CD14-positive monocyte (primary cell): ENCODE measurements around the gene DLK1. TPM values are rescaled to one million over a fixed set of nuclear protein-coding genes. Genes with fewer than 3 reads are reported as not detected.

Experiments used
- DNase-seq, 3 donors: peaks; one replicate each; pipeline ENCODE4 v3.0.0-alpha.2; 2011 to 2022
- H2AFZ ChIP-seq: 2 replicates; pipeline ENCODE4 v1.6.0; 2012; ENCODE audit warnings: mild to moderate bottlenecking, low read depth, low read length, inconsistent platforms; ENCODE audit not compliant: insufficient read depth, poor library complexity, severe bottlenecking
- H3K27ac ChIP-seq, 2 donors: 1 replicate in 1 of 2; 2 replicates in 1 of 2; pipeline ENCODE4 v1.5.1; 2012 to 2013; ENCODE audit warnings: low read length in 2 of 2, control low read depth in 1 of 2, inconsistent platforms in 1 of 2, low read depth in 1 of 2, mild to moderate bottlenecking in 1 of 2
- H3K27me3 ChIP-seq, 2 donors: one replicate each; pipeline versions ENCODE4 v1.6.0 to v1.6.1; 2011 to 2013; ENCODE audit warnings: low read length in 2 of 2; ENCODE audit not compliant: control insufficient read depth in 2 of 2, insufficient read depth in 2 of 2
- H3K36me3 ChIP-seq, 2 donors: replicated peaks in 1 of 2; 1 replicate in 1 of 2; 2 replicates in 1 of 2; pipeline versions ENCODE4 v1.5.1 to v1.6.1; 2012 to 2013; ENCODE audit warnings: low read length in 2 of 2, control low read depth in 1 of 2, inconsistent platforms in 1 of 2, mild to moderate bottlenecking in 1 of 2; ENCODE audit not compliant: insufficient read depth in 2 of 2, control insufficient read depth in 1 of 2
- H3K4me1 ChIP-seq, 2 donors: 1 replicate in 1 of 2; 2 replicates in 1 of 2; pipeline versions ENCODE4 v1.5.1 to v1.6.1; 2012 to 2013; ENCODE audit warnings: low read length in 2 of 2, control low read depth in 1 of 2, inconsistent platforms in 1 of 2, mild to moderate bottlenecking in 1 of 2, moderate library complexity in 1 of 2; ENCODE audit not compliant: insufficient read depth in 2 of 2, control insufficient read depth in 1 of 2
- H3K4me2 ChIP-seq: replicated peaks from 2 replicates; pipeline ENCODE3; 2012; ENCODE audit warnings: low read length, moderate library complexity, mild to moderate bottlenecking; ENCODE audit not compliant: poor library complexity, severe bottlenecking; ENCODE audit errors: extremely low read depth
- H3K4me3 ChIP-seq, 3 experiments: fragments of 200-600 bp in 1 of 3; sonication (generic) in 1 of 3; replicated peaks in 1 of 3; 1 replicate in 2 of 3; 2 replicates in 1 of 3; pipeline ENCODE4 v1.5.1; 2011 to 2013; ENCODE audit warnings: low read length in 3 of 3, mild to moderate bottlenecking in 3 of 3, control low read depth in 2 of 3, low read depth in 2 of 3, inconsistent platforms in 1 of 3, moderate library complexity in 1 of 3
- H3K79me2 ChIP-seq: 2 replicates; pipeline ENCODE4 v1.6.0; 2012; ENCODE audit warnings: mild to moderate bottlenecking, control low read depth, inconsistent platforms, low read length, moderate library complexity; ENCODE audit not compliant: insufficient read depth
- H3K9ac ChIP-seq: 2 replicates; pipeline ENCODE4 v1.6.0; 2017; ENCODE audit warnings: low read length, mild to moderate bottlenecking; ENCODE audit not compliant: insufficient read depth, poor library complexity, severe bottlenecking
- H3K9me3 ChIP-seq, 2 donors: replicated peaks in 1 of 2; 1 replicate in 1 of 2; 2 replicates in 1 of 2; pipeline versions ENCODE4 v1.5.1 to v1.6.1; 2012 to 2013; ENCODE audit warnings: low read length in 2 of 2, control low read depth in 1 of 2; ENCODE audit not compliant: control insufficient read depth in 1 of 2, insufficient read depth in 1 of 2
- H4K20me1 ChIP-seq: 2 replicates; pipeline ENCODE4 v1.6.0; 2012; ENCODE audit warnings: mild to moderate bottlenecking, low read length, control low read depth, moderate library complexity; ENCODE audit not compliant: insufficient read depth
- H3K27ac Mint-ChIP-seq, 7 donors: one replicate each; pipeline ENCODE4 v1.8.0; 2020; ENCODE audit warnings: mild to moderate bottlenecking in 7 of 7, mixed read lengths in 7 of 7, moderate library complexity in 6 of 7, inconsistent platforms in 2 of 7
- H3K27me3 Mint-ChIP-seq, 3 donors: one replicate each; pipeline ENCODE4 v1.8.0; 2021 to 2022; ENCODE audit warnings: low read depth in 3 of 3, mild to moderate bottlenecking in 3 of 3, mixed read lengths in 3 of 3, moderate library complexity in 3 of 3, inconsistent platforms in 1 of 3
- H3K36me3 Mint-ChIP-seq, 2 donors: one replicate each; pipeline ENCODE4 v1.8.0; 2020; ENCODE audit warnings: mixed read lengths in 2 of 2, inconsistent platforms in 1 of 2, mild to moderate bottlenecking in 1 of 2
- H3K4me1 Mint-ChIP-seq: one replicate; pipeline ENCODE4 v1.8.0; 2020; ENCODE audit warnings: mild to moderate bottlenecking, mixed read lengths
- H3K4me3 Mint-ChIP-seq, 2 donors: one replicate each; pipeline ENCODE4 v1.8.0; 2020; ENCODE audit warnings: mild to moderate bottlenecking in 2 of 2, mixed read lengths in 2 of 2, moderate library complexity in 1 of 2
- H3K9me3 Mint-ChIP-seq, 7 donors: one replicate each; pipeline ENCODE4 v1.8.0; 2020 to 2022; ENCODE audit warnings: mixed read lengths in 7 of 7, mild to moderate bottlenecking in 6 of 7, moderate library complexity in 6 of 7, inconsistent platforms in 2 of 7
- CTCF ChIP-seq: fragments of 200-600 bp; IDR thresholded peaks from one replicate; pipeline ENCODE4 v1.8.0; 2022; ENCODE audit warnings: antibody characterized with exemption, mild to moderate bottlenecking
- WGBS: methylation state at CpG from one replicate; pipeline ENCODE4 v1.1.5; 2013; ENCODE audit warnings: missing lambda C conversion rate; ENCODE audit not compliant: insufficient coverage; 5-methylcytosine and 5-hydroxymethylcytosine counted together
- intact Hi-C, 2 donors: fragments of 100-400 bp; cut with micrococcal nuclease; formaldehyde crosslinking; loops; one replicate each; pipeline versions ENCODE4 v1.15.0 to v1.15.1; 2023
- polyA plus RNA-seq, 3 donors: library from polyadenylated mRNA; depleted of rRNA in 1 of 3; unstranded in 2 of 3; stranded (reverse) in 1 of 3; fragments of 300-500 nt in 2 of 3; fragments of >200 nt in 1 of 3; fragmentation: Illumina TruSeq in 2 of 3; gene quantifications; 1 replicate in 2 of 3; 2 replicates in 1 of 3; pipeline ENCODE4 v1.2.3, GENCODE V29; 2012 to 2021

The DLK1 gene
- polyA plus RNA-seq, 3 donors = 0.04 TPM; not detected in 2

GRCh38 chr14:100765296-100765695, 38.6 kb downstream of the DLK1 start:
- Histone ChIP-seq H3K4me1 (no peaks in the 10 kb centered on the region), H3K9ac (no peak overlapping the region), H3K9me3 (peaks cover 0 to 1% of the 10 kb centered on the region in 2 donors), H4K20me1 (no peaks in the 10 kb centered on the region), H3K36me3 (no peaks in the 10 kb centered on the region), H3K4me2 (no peak overlapping the region), H3K27me3 (no peaks in the 10 kb centered on the region), H2AFZ (no peak overlapping the region), H3K27ac (no peak overlapping the region), H3K4me3 (no peak overlapping the region), H3K79me2 (no peaks in the 10 kb centered on the region)
- no peaks in the 10 kb centered on the region for H3K36me3 Mint-ChIP-seq
- intact Hi-C loops = no loop called here
- H3K27ac Mint-ChIP-seq = no peak overlapping the region
- TF ChIP-seq CTCF = no peak
- no peak for DNase-seq
- H3K27me3 Mint-ChIP-seq = peaks cover 1 to 6% (median 5%) of the 10 kb centered on the region in 3 donors
- peaks cover under 1 to 9% (median 2%) of the 10 kb centered on the region in 7 donors for H3K9me3 Mint-ChIP-seq
- H3K4me3 Mint-ChIP-seq = no peak overlapping the region
- WGBS = 100% methylated on average over 2 of the region's 2 CpGs
- peaks cover 2% of the 10 kb centered on the region for H3K4me1 Mint-ChIP-seq

- no peak for DNase-seq
- Mint-ChIP-seq H3K27me3 (peaks cover 4 to 6% (median 5%) of the 10 kb centered on the region in 3 donors), H3K4me3 (no peak overlapping the region), H3K36me3 (no peaks in the 10 kb centered on the region), H3K4me1 (peaks cover 2% of the 10 kb centered on the region), H3K9me3 (peaks cover 6 to 14% (median 9%) of the 10 kb centered on the region in 7 donors), H3K27ac (no peak overlapping the region)
- no peak for TF ChIP-seq CTCF
- Histone ChIP-seq H2AFZ (no peak overlapping the region), H3K9ac (no peak overlapping the region), H3K9me3 (peaks cover 0 to 8% of the 10 kb centered on the region in 2 donors), H3K27ac (no peak overlapping the region), H3K4me3 (no peak overlapping the region), H3K4me1 (no peaks in the 10 kb centered on the region), H3K36me3 (no peaks in the 10 kb centered on the region), H4K20me1 (no peaks in the 10 kb centered on the region), H3K4me2 (no peak overlapping the region), H3K27me3 (no peaks in the 10 kb centered on the region), H3K79me2 (no peaks in the 10 kb centered on the region)
- 89% methylated on average over 1 of the region's 7 CpGs for WGBS
- intact Hi-C loops = no loop called here
Observed at GRCh38 chr14:100765991-100766390, 39.3 kb downstream of the DLK1 start.
